CD14-positive monocyte (primary cell): ENCODE data around the gene AHCYL1. TPM values are rescaled to one million over a fixed set of nuclear protein-coding genes. Genes with fewer than 3 reads are reported as not detected.

Experiments used
- DNase-seq, 3 donors: peaks; one replicate each; pipeline ENCODE4 v3.0.0-alpha.2; 2011 to 2022
- H2AFZ ChIP-seq: 2 replicates; pipeline ENCODE4 v1.6.0; 2012; ENCODE audit warnings: mild to moderate bottlenecking, low read depth, low read length, inconsistent platforms; ENCODE audit not compliant: insufficient read depth, poor library complexity, severe bottlenecking
- H3K27ac ChIP-seq, 2 donors: 1 replicate in 1 of 2; 2 replicates in 1 of 2; pipeline ENCODE4 v1.5.1; 2012 to 2013; ENCODE audit warnings: low read length in 2 of 2, control low read depth in 1 of 2, inconsistent platforms in 1 of 2, low read depth in 1 of 2, mild to moderate bottlenecking in 1 of 2
- H3K27me3 ChIP-seq, 2 donors: one replicate each; pipeline versions ENCODE4 v1.6.0 to v1.6.1; 2011 to 2013; ENCODE audit warnings: low read length in 2 of 2; ENCODE audit not compliant: control insufficient read depth in 2 of 2, insufficient read depth in 2 of 2
- H3K36me3 ChIP-seq, 2 donors: replicated peaks in 1 of 2; 1 replicate in 1 of 2; 2 replicates in 1 of 2; pipeline versions ENCODE4 v1.5.1 to v1.6.1; 2012 to 2013; ENCODE audit warnings: low read length in 2 of 2, control low read depth in 1 of 2, inconsistent platforms in 1 of 2, mild to moderate bottlenecking in 1 of 2; ENCODE audit not compliant: insufficient read depth in 2 of 2, control insufficient read depth in 1 of 2
- H3K4me1 ChIP-seq, 2 donors: 1 replicate in 1 of 2; 2 replicates in 1 of 2; pipeline versions ENCODE4 v1.5.1 to v1.6.1; 2012 to 2013; ENCODE audit warnings: low read length in 2 of 2, control low read depth in 1 of 2, inconsistent platforms in 1 of 2, mild to moderate bottlenecking in 1 of 2, moderate library complexity in 1 of 2; ENCODE audit not compliant: insufficient read depth in 2 of 2, control insufficient read depth in 1 of 2
- H3K4me2 ChIP-seq: replicated peaks from 2 replicates; pipeline ENCODE3; 2012; ENCODE audit warnings: low read length, moderate library complexity, mild to moderate bottlenecking; ENCODE audit not compliant: poor library complexity, severe bottlenecking; ENCODE audit errors: extremely low read depth
- H3K4me3 ChIP-seq, 3 experiments: fragments of 200-600 bp in 1 of 3; sonication (generic) in 1 of 3; replicated peaks in 1 of 3; 1 replicate in 2 of 3; 2 replicates in 1 of 3; pipeline ENCODE4 v1.5.1; 2011 to 2013; ENCODE audit warnings: low read length in 3 of 3, mild to moderate bottlenecking in 3 of 3, control low read depth in 2 of 3, low read depth in 2 of 3, inconsistent platforms in 1 of 3, moderate library complexity in 1 of 3
- H3K79me2 ChIP-seq: 2 replicates; pipeline ENCODE4 v1.6.0; 2012; ENCODE audit warnings: mild to moderate bottlenecking, control low read depth, inconsistent platforms, low read length, moderate library complexity; ENCODE audit not compliant: insufficient read depth
- H3K9ac ChIP-seq: 2 replicates; pipeline ENCODE4 v1.6.0; 2017; ENCODE audit warnings: low read length, mild to moderate bottlenecking; ENCODE audit not compliant: insufficient read depth, poor library complexity, severe bottlenecking
- H3K9me3 ChIP-seq, 2 donors: replicated peaks in 1 of 2; 1 replicate in 1 of 2; 2 replicates in 1 of 2; pipeline versions ENCODE4 v1.5.1 to v1.6.1; 2012 to 2013; ENCODE audit warnings: low read length in 2 of 2, control low read depth in 1 of 2; ENCODE audit not compliant: control insufficient read depth in 1 of 2, insufficient read depth in 1 of 2
- H4K20me1 ChIP-seq: 2 replicates; pipeline ENCODE4 v1.6.0; 2012; ENCODE audit warnings: mild to moderate bottlenecking, low read length, control low read depth, moderate library complexity; ENCODE audit not compliant: insufficient read depth
- H3K27ac Mint-ChIP-seq, 7 donors: one replicate each; pipeline ENCODE4 v1.8.0; 2020; ENCODE audit warnings: mild to moderate bottlenecking in 7 of 7, mixed read lengths in 7 of 7, moderate library complexity in 6 of 7, inconsistent platforms in 2 of 7
- H3K27me3 Mint-ChIP-seq, 3 donors: one replicate each; pipeline ENCODE4 v1.8.0; 2021 to 2022; ENCODE audit warnings: low read depth in 3 of 3, mild to moderate bottlenecking in 3 of 3, mixed read lengths in 3 of 3, moderate library complexity in 3 of 3, inconsistent platforms in 1 of 3
- H3K36me3 Mint-ChIP-seq, 2 donors: one replicate each; pipeline ENCODE4 v1.8.0; 2020; ENCODE audit warnings: mixed read lengths in 2 of 2, inconsistent platforms in 1 of 2, mild to moderate bottlenecking in 1 of 2
- H3K4me1 Mint-ChIP-seq: one replicate; pipeline ENCODE4 v1.8.0; 2020; ENCODE audit warnings: mild to moderate bottlenecking, mixed read lengths
- H3K4me3 Mint-ChIP-seq, 2 donors: one replicate each; pipeline ENCODE4 v1.8.0; 2020; ENCODE audit warnings: mild to moderate bottlenecking in 2 of 2, mixed read lengths in 2 of 2, moderate library complexity in 1 of 2
- H3K9me3 Mint-ChIP-seq, 7 donors: one replicate each; pipeline ENCODE4 v1.8.0; 2020 to 2022; ENCODE audit warnings: mixed read lengths in 7 of 7, mild to moderate bottlenecking in 6 of 7, moderate library complexity in 6 of 7, inconsistent platforms in 2 of 7
- WGBS: methylation state at CpG from one replicate; pipeline ENCODE4 v1.1.5; 2013; ENCODE audit warnings: missing lambda C conversion rate; ENCODE audit not compliant: insufficient coverage; 5-methylcytosine and 5-hydroxymethylcytosine counted together
- intact Hi-C, 2 donors: fragments of 100-400 bp; cut with micrococcal nuclease; formaldehyde crosslinking; loops; one replicate each; pipeline versions ENCODE4 v1.15.0 to v1.15.1; 2023
- polyA plus RNA-seq, 3 donors: library from polyadenylated mRNA; depleted of rRNA in 1 of 3; unstranded in 2 of 3; stranded (reverse) in 1 of 3; fragments of 300-500 nt in 2 of 3; fragments of >200 nt in 1 of 3; fragmentation: Illumina TruSeq in 2 of 3; gene quantifications; 1 replicate in 2 of 3; 2 replicates in 1 of 3; pipeline ENCODE4 v1.2.3, GENCODE V29; 2012 to 2021
- TF ChIP-seq, protein P1 (sequence below): fragments of 200-600 bp; IDR thresholded peaks from one replicate; pipeline ENCODE4 v1.8.0; 2022; ENCODE audit warnings: antibody characterized with exemption, mild to moderate bottlenecking

AHCYL1 gene
- polyA plus RNA-seq, 3 donors, result 39.1 to 63.9 (median 48.8) TPM

DNA sequence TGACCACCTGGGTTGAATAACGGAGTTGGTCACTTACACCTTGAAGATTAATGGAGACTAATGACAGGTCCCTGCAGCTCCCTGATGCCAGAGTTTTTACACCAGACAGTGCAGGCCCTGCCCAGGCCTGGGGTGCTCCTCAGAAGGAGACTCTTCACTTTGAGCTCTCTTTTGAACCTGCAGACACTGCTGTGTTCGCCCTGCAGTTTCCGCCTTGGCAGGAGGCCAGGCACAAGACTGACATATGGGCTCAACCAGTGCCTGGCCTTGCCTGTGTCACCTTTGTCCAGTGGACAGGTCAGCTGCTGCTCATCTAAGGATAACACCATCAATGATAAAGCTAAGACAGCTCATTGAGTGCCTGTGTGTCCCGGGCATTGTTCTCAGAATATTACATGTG is 55.1 kb downstream of the AHCYL1 start:
- peaks cover 66 to 74% of the 10 kb centered on the region in 2 donors for H3K36me3 ChIP-seq
- H3K27ac ChIP-seq, result no peak overlapping the region
- DNase-seq, result no peak
- no peaks in the 10 kb centered on the region for H3K9me3 Mint-ChIP-seq
- no peaks in the 10 kb centered on the region for H3K27me3 ChIP-seq
- 95% methylated on average over 4 of the region's 4 CpGs for WGBS
- peaks cover 15% of the 10 kb centered on the region for H3K4me1 Mint-ChIP-seq
- H3K79me2 ChIP-seq, result peaks cover 31% of the 10 kb centered on the region
- no peak overlapping the region for H3K4me2 ChIP-seq
- no peak overlapping the region for H2AFZ ChIP-seq
- intact Hi-C loops, result loop anchor here in 1 of 2 donors (10.0 kb wide), 2 partner anchors 365 to 615 kb away; partner anchors contain the start of genes LAMTOR5 and PSMA5
- no peak overlapping the region for H3K27ac Mint-ChIP-seq
- H3K4me3 Mint-ChIP-seq, result no peak overlapping the region
- H4K20me1 ChIP-seq, result no peaks in the 10 kb centered on the region
- H3K9me3 ChIP-seq, result no peaks in the 10 kb centered on the region
- TF ChIP-seq, protein P1, sequence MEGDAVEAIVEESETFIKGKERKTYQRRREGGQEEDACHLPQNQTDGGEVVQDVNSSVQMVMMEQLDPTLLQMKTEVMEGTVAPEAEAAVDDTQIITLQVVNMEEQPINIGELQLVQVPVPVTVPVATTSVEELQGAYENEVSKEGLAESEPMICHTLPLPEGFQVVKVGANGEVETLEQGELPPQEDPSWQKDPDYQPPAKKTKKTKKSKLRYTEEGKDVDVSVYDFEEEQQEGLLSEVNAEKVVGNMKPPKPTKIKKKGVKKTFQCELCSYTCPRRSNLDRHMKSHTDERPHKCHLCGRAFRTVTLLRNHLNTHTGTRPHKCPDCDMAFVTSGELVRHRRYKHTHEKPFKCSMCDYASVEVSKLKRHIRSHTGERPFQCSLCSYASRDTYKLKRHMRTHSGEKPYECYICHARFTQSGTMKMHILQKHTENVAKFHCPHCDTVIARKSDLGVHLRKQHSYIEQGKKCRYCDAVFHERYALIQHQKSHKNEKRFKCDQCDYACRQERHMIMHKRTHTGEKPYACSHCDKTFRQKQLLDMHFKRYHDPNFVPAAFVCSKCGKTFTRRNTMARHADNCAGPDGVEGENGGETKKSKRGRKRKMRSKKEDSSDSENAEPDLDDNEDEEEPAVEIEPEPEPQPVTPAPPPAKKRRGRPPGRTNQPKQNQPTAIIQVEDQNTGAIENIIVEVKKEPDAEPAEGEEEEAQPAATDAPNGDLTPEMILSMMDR, result no peak
- no peaks in the 10 kb centered on the region for H3K27me3 Mint-ChIP-seq
- H3K4me1 ChIP-seq, result peaks cover 8 to 13% of the 10 kb centered on the region in 2 donors
- peaks cover 65 to 68% of the 10 kb centered on the region in 2 donors for H3K36me3 Mint-ChIP-seq
- H3K9ac ChIP-seq, result no peak overlapping the region
- no peak overlapping the region for H3K4me3 ChIP-seq

DNA sequence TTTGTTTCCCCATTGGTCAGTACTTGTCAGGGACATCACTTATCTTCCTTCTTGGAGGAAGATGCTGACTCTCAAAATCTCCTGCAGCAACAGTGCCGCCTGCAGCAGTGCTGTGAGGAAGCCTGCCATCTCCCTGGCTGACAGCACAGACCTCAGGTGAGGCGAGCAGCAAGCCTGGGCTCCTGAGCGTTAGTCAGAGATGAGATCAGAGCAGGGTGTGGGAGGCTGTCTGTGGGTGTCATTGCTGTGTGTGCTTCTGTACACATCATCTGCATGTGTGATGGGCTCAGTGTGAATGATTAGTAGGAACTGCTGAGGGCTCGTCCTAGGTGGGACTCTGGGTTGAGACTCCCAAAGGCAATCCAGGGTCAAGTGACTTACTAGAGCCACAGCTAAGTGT is 56.0 kb downstream of the AHCYL1 start:
- H3K4me1 Mint-ChIP-seq, result peaks cover 9% of the 10 kb centered on the region
- peaks cover 74 to 77% of the 10 kb centered on the region in 2 donors for H3K36me3 Mint-ChIP-seq
- H4K20me1 ChIP-seq, result no peaks in the 10 kb centered on the region
- no peak overlapping the region for H3K4me3 Mint-ChIP-seq
- H3K4me3 ChIP-seq, result no peak overlapping the region
- H3K27ac Mint-ChIP-seq, result no peak overlapping the region
- no peaks in the 10 kb centered on the region for H3K27me3 Mint-ChIP-seq
- TF ChIP-seq, protein P1, result no peak
- H3K9me3 ChIP-seq, result no peaks in the 10 kb centered on the region
- 94% methylated on average over 3 of the region's 4 CpGs for WGBS
- intact Hi-C loops, result no loop called here
- no peak overlapping the region for H2AFZ ChIP-seq
- peaks cover 75 to 83% of the 10 kb centered on the region in 2 donors for H3K36me3 ChIP-seq
- no peak overlapping the region for H3K27ac ChIP-seq
- DNase-seq, result no peak
- H3K4me1 ChIP-seq, result peaks cover 3 to 5% of the 10 kb centered on the region in 2 donors
- H3K79me2 ChIP-seq, result peaks cover 22% of the 10 kb centered on the region
- H3K9me3 Mint-ChIP-seq, result no peaks in the 10 kb centered on the region
- H3K27me3 ChIP-seq, result no peaks in the 10 kb centered on the region
- no peak overlapping the region for H3K4me2 ChIP-seq
- H3K9ac ChIP-seq, result no peak overlapping the region
